NT2/D1 (cell line): ENCODE data around the gene SNX11.

Source experiments
- SUZ12 ChIP-seq: IDR thresholded peaks from 2 replicates; pipeline ENCODE4 v1.6.1; 2011; ENCODE audit not compliant: insufficient read length, insufficient read depth; ENCODE audit errors: extremely low read depth
- YY1 ChIP-seq: IDR thresholded peaks from 2 replicates; pipeline ENCODE4 v1.6.1; 2011; ENCODE audit not compliant: insufficient read length, insufficient read depth
- ZNF274 ChIP-seq: IDR thresholded peaks from 2 replicates; pipeline ENCODE4 v1.6.1; 2011; ENCODE audit warnings: mild to moderate bottlenecking, low read depth, low read length

DNA sequence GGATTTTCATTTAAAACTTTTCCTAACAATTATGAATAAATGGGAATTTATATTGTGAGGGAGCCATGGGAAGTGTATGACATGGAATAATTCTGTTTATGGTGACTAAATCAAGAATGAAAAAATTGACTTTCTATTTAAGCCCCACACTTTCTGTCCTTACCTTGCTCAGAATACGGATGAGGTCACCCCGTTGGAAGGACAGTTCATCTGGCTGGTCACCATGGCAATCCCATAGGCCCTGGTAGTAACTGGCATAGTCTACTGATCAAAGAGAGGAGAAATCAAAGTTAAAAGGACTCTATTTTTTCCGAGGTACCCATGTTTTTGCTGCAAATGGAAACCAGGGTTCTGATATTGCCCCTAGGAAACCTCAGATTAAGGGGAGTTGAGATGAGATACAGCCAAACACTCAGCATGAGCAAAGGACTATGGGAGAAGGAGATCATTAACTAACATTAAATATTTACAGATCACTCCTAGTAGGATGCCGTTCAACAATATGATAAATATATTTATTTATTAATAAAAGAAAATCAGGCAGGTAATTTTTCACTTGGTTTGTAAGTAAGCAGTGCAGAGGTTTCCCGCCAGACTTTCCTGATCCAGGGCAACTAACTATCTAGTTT, 54.9 kb downstream of the SNX11 start:
- TF ChIP-seq SUZ12 (no peak), YY1 (no peak), ZNF274 (no peak)
